ENCODE results near the gene MYO5B.
"Not testable (repeated sequence)": the region's sequence is repeated elsewhere in the genome, so short reads cannot be mapped to it uniquely, and the experiment has no call there.

Gene MYO5B

GRCh38 chr18:50125456-50125855, 69.5 kb downstream of the MYO5B start:
- FAIRE-seq (no peak), DNase-seq (ENCODE audit: insufficient read length, low spot score) (no peak)
- TF ChIP-seq POLR2A (IDR thresholded peaks at IDR 0.05; ENCODE audit: low read depth, low read length), result no peak

- no peak for TF ChIP-seq POLR2A (IDR thresholded peaks at IDR 0.05; ENCODE audit: low read depth, low read length)
- FAIRE-seq (no peak), DNase-seq (ENCODE audit: insufficient read length, low spot score) (no peak)
Measured at GRCh38 chr18:50119296-50119695, 75.7 kb downstream of the MYO5B start.

GRCh38 chr18:50117863-50118262, 77.1 kb downstream of the MYO5B start:
- no peak for DNase-seq (ENCODE audit: insufficient read length, low spot score)
- TF ChIP-seq POLR2A (IDR thresholded peaks at IDR 0.05; ENCODE audit: low read depth, low read length), result no peak
- no peak for FAIRE-seq

GRCh38 chr18:50115095-50115494, 79.9 kb downstream of the MYO5B start:
- DNase-seq (ENCODE audit: insufficient read length, low spot score) (no peak), FAIRE-seq (no peak)
- TF ChIP-seq POLR2A (IDR thresholded peaks at IDR 0.05; ENCODE audit: low read depth, low read length), result no peak

GRCh38 chr18:50114448-50114847, 80.5 kb downstream of the MYO5B start:
- no peak for DNase-seq (ENCODE audit: insufficient read length, low spot score)
- no peak for TF ChIP-seq POLR2A (IDR thresholded peaks at IDR 0.05; ENCODE audit: low read depth, low read length)
- FAIRE-seq, result no peak

GRCh38 chr18:50113726-50114125, 81.2 kb downstream of the MYO5B start:
- DNase-seq (ENCODE audit: insufficient read length, low spot score) (no peak), FAIRE-seq (no peak)
- TF ChIP-seq POLR2A (IDR thresholded peaks at IDR 0.05; ENCODE audit: low read depth, low read length), result no peak

- FAIRE-seq (no peak), DNase-seq (ENCODE audit: insufficient read length, low spot score) (no peak)
- no peak for TF ChIP-seq POLR2A (IDR thresholded peaks at IDR 0.05; ENCODE audit: low read depth, low read length)
Measured at GRCh38 chr18:50111398-50111797, 83.5 kb downstream of the MYO5B start.

- DNase-seq (ENCODE audit: insufficient read length, low spot score), result no peak
- no peak for TF ChIP-seq POLR2A (IDR thresholded peaks at IDR 0.05; ENCODE audit: low read depth, low read length)
- no peak for FAIRE-seq
Measured at GRCh38 chr18:50107468-50107977, 87.4 kb downstream of the MYO5B start.

GRCh38 chr18:50105027-50105426, 89.9 kb downstream of the MYO5B start:
- no peak for TF ChIP-seq POLR2A (IDR thresholded peaks at IDR 0.05; ENCODE audit: low read depth, low read length)
- DNase-seq (ENCODE audit: insufficient read length, low spot score) (no peak), FAIRE-seq (no peak)

GRCh38 chr18:50104421-50104820, 90.5 kb downstream of the MYO5B start:
- DNase-seq (ENCODE audit: insufficient read length, low spot score) (no peak), FAIRE-seq (no peak)
- no peak for TF ChIP-seq POLR2A (IDR thresholded peaks at IDR 0.05; ENCODE audit: low read depth, low read length)

- no peak for FAIRE-seq
- no peak for TF ChIP-seq POLR2A (IDR thresholded peaks at IDR 0.05; ENCODE audit: low read depth, low read length)
- DNase-seq (ENCODE audit: insufficient read length, low spot score), result no peak
Measured at GRCh38 chr18:50099725-50100407, 95.1 kb downstream of the MYO5B start.

- no peak for TF ChIP-seq POLR2A (IDR thresholded peaks at IDR 0.05; ENCODE audit: low read depth, low read length)
- no peak for DNase-seq (ENCODE audit: insufficient read length, low spot score)
- no peak for FAIRE-seq
Measured at GRCh38 chr18:50097702-50098101, 97.2 kb downstream of the MYO5B start.

- no peak for DNase-seq (ENCODE audit: insufficient read length, low spot score)
- no peak for TF ChIP-seq POLR2A (IDR thresholded peaks at IDR 0.05; ENCODE audit: low read depth, low read length)
- no peak for FAIRE-seq
Measured at GRCh38 chr18:50096766-50097435, 98.0 kb downstream of the MYO5B start.

GRCh38 chr18:50094786-50095185, 100.2 kb downstream of the MYO5B start:
- not testable (repeated sequence) for FAIRE-seq; DNase-seq (ENCODE audit: insufficient read length, low spot score)

GRCh38 chr18:50094221-50094773, 100.7 kb downstream of the MYO5B start:
- FAIRE-seq, result no peak

More at GRCh38 chr18:50094221-50094773, 100.7 kb downstream of the MYO5B start:
- DNase-seq (ENCODE audit: insufficient read length, low spot score), result no peak
- no peak for TF ChIP-seq POLR2A (IDR thresholded peaks at IDR 0.05; ENCODE audit: low read depth, low read length)

Data from H54 (cell line).